ENCODE data around the gene SCAF8. TPM values are rescaled to one million over a fixed set of nuclear protein-coding genes. Genes with fewer than 3 reads are reported as not detected.

SCAF8 gene
- total RNA-seq, result 17.1 and 20.5 TPM in 2 replicates

GRCh38 chr6:154733183-154733625 is at the start of gene SCAF8:
SCAF8 (plus strand) TSS chr6:154733416; CDS start chr6:154733901, 485 bp downstream.

Other genes with a start within 250 kb of the SCAF8 start
- 6.8 and 9.4 TPM in 2 replicates for gene CNKSR3, start 222.7 kb upstream of the SCAF8 start, total RNA-seq